Measurements from ENCODE around the gene MAGI2.

GRCh38 chr7:79478386-79478785 lies 24.9 kb upstream of the MAGI2 start:
- TF ChIP-seq CTCF (IDR thresholded peaks at IDR 0.05; ENCODE audit: low read depth, low read length, poor library complexity, severe bottlenecking) (no peak), EZH2phosphoT487 (IDR thresholded peaks at IDR 0.05; ENCODE audit: borderline replicate concordance, low read length) (no peak)
